Stomach (tissue), 4 donors: Measurements from ENCODE around the gene FAM72C.
"Not testable (repeated sequence)": the region's sequence is repeated elsewhere in the genome, so short reads cannot be mapped to it uniquely, and the experiment has no call there.

Source experiments
- CTCF ChIP-seq, 7 experiments: fragments of 450-650 bp in 4 of 7; fragments of 200-600 bp in 3 of 7; sonication (generic) in 3 of 7; IDR thresholded peaks; one replicate each; pipeline ENCODE4 v1.5.1; 2016 to 2019; ENCODE audit warnings: antibody characterized with exemption in 7 of 7, control low read depth in 2 of 7, mild to moderate bottlenecking in 1 of 7
- EP300 ChIP-seq: sonication (generic); formaldehyde crosslinking; IDR thresholded peaks from one replicate; pipeline ENCODE4 v1.6.1; 2017; ENCODE audit warnings: antibody characterized with exemption
- POLR2A ChIP-seq, 4 donors: fragments of 450-650 bp; IDR thresholded peaks; one replicate each; pipeline ENCODE4 v1.6.1; 2016; ENCODE audit warnings: antibody characterized with exemption in 4 of 4, control low read depth in 2 of 4, mild to moderate bottlenecking in 1 of 4, moderate library complexity in 1 of 4

GRCh38 chr1:143965860-143966259 lies 5.9 kb downstream of the FAM72C start:
- TF ChIP-seq CTCF (IDR thresholded peaks at IDR 0.05); EP300; POLR2A (IDR thresholded peaks at IDR 0.05): not testable (repeated sequence)
